ENCODE data around the gene MAMLD1.

MAMLD1 gene

GRCh38 chrX:150446151-150446550, 83.0 kb downstream of the MAMLD1 start:
- DNase-seq (ENCODE audit: extremely low read depth, insufficient read length): no peak
- TF ChIP-seq CTCF (IDR thresholded peaks at IDR 0.05; ENCODE audit: insufficient read depth, low read length, poor library complexity, severe bottlenecking): no peak
- H3K27me3 ChIP-seq (replicated peaks; ENCODE audit: control insufficient read depth, insufficient read depth, low read length): no peaks in the 10 kb centered on the region

GRCh38 chrX:150446995-150447394, 83.9 kb downstream of the MAMLD1 start:
- TF ChIP-seq CTCF (IDR thresholded peaks at IDR 0.05; ENCODE audit: insufficient read depth, low read length, poor library complexity, severe bottlenecking): no peak
- H3K4me3 ChIP-seq (replicated peaks; ENCODE audit: low read depth, low read length): no peak overlapping the region
- H3K27me3 ChIP-seq (replicated peaks; ENCODE audit: control insufficient read depth, insufficient read depth, low read length): no peaks in the 10 kb centered on the region
- no peaks in the 10 kb centered on the region for H3K36me3 ChIP-seq (ENCODE audit: control insufficient read depth, insufficient read depth, low read length)
- no peak for DNase-seq (ENCODE audit: extremely low read depth, insufficient read length)

More at GRCh38 chrX:150446151-150446550, 83.0 kb downstream of the MAMLD1 start:
- Histone ChIP-seq H3K4me3 (replicated peaks; ENCODE audit: low read depth, low read length) (no peak overlapping the region), H3K36me3 (ENCODE audit: control insufficient read depth, insufficient read depth, low read length) (no peaks in the 10 kb centered on the region)

GRCh38 chrX:150449313-150449712, 86.2 kb downstream of the MAMLD1 start:
- Histone ChIP-seq H3K27me3 (replicated peaks; ENCODE audit: control insufficient read depth, insufficient read depth, low read length) (no peaks in the 10 kb centered on the region), H3K36me3 (ENCODE audit: control insufficient read depth, insufficient read depth, low read length) (no peaks in the 10 kb centered on the region), H3K4me3 (replicated peaks; ENCODE audit: low read depth, low read length) (no peak overlapping the region)
- peak; percentile 38 for TF ChIP-seq CTCF (IDR thresholded peaks at IDR 0.05; ENCODE audit: insufficient read depth, low read length, poor library complexity, severe bottlenecking)
- no peak for DNase-seq (ENCODE audit: extremely low read depth, insufficient read length)

- H3K36me3 ChIP-seq (ENCODE audit: control insufficient read depth, insufficient read depth, low read length): no peaks in the 10 kb centered on the region
- DNase-seq (ENCODE audit: extremely low read depth, insufficient read length): no peak
- no peak for TF ChIP-seq CTCF (IDR thresholded peaks at IDR 0.05; ENCODE audit: insufficient read depth, low read length, poor library complexity, severe bottlenecking)
- H3K27me3 ChIP-seq (replicated peaks; ENCODE audit: control insufficient read depth, insufficient read depth, low read length): no peaks in the 10 kb centered on the region
- H3K4me3 ChIP-seq (replicated peaks; ENCODE audit: low read depth, low read length): no peak overlapping the region
Observed at GRCh38 chrX:150450519-150451177, 87.5 kb downstream of the MAMLD1 start.

GRCh38 chrX:150451953-150452352, 88.8 kb downstream of the MAMLD1 start:
- DNase-seq (ENCODE audit: extremely low read depth, insufficient read length): no peak
- Histone ChIP-seq H3K27me3 (replicated peaks; ENCODE audit: control insufficient read depth, insufficient read depth, low read length) (no peaks in the 10 kb centered on the region), H3K36me3 (ENCODE audit: control insufficient read depth, insufficient read depth, low read length) (no peaks in the 10 kb centered on the region), H3K4me3 (replicated peaks; ENCODE audit: low read depth, low read length) (no peak overlapping the region)
- TF ChIP-seq CTCF (IDR thresholded peaks at IDR 0.05; ENCODE audit: insufficient read depth, low read length, poor library complexity, severe bottlenecking): no peak

- TF ChIP-seq CTCF (IDR thresholded peaks at IDR 0.05; ENCODE audit: insufficient read depth, low read length, poor library complexity, severe bottlenecking): no peak
- no peak overlapping the region for H3K4me3 ChIP-seq (replicated peaks; ENCODE audit: low read depth, low read length)
- no peaks in the 10 kb centered on the region for H3K36me3 ChIP-seq (ENCODE audit: control insufficient read depth, insufficient read depth, low read length)
- no peak for DNase-seq (ENCODE audit: extremely low read depth, insufficient read length)
- H3K27me3 ChIP-seq (replicated peaks; ENCODE audit: control insufficient read depth, insufficient read depth, low read length): no peaks in the 10 kb centered on the region
Observed at GRCh38 chrX:150454083-150454482, 91.0 kb downstream of the MAMLD1 start.
